Left lung (tissue), 10 donors: ENCODE measurements around the gene PTH1R. TPM values are rescaled to one million over a fixed set of nuclear protein-coding genes. Genes with fewer than 3 reads are reported as not detected.

Source experiments
- ATAC-seq: fragments of 200-7000 bp; cut with Tn5 transposase; one replicate; pipeline ENCODE4 v1.9.1; 2020; ENCODE audit warnings: moderate library complexity
- DNase-seq, 4 donors: peaks; one replicate each; pipeline ENCODE4 v3.0.0-alpha.2; 2013 to 2020
- H3K27ac ChIP-seq, 2 donors: fragments of 200-600 bp; sonication (generic) in 1 of 2; one replicate each; pipeline versions ENCODE4 v1.5.0 to v1.8.0; 2020 to 2021
- H3K27me3 ChIP-seq, 2 donors: fragments of 200-600 bp; sonication (generic) in 1 of 2; one replicate each; pipeline versions ENCODE4 v1.5.0 to v1.8.0; 2020 to 2021
- H3K36me3 ChIP-seq, 2 donors: fragments of 200-600 bp; sonication (generic) in 1 of 2; one replicate each; pipeline versions ENCODE4 v1.5.0 to v1.8.0; 2020 to 2021
- H3K4me1 ChIP-seq, 2 donors: fragments of 200-600 bp; one replicate each; pipeline ENCODE4 v1.8.0; 2021
- H3K4me3 ChIP-seq, 2 donors: fragments of 200-600 bp; sonication (generic) in 1 of 2; one replicate each; pipeline versions ENCODE4 v1.5.0 to v1.8.0; 2020 to 2021; ENCODE audit warnings: mild to moderate bottlenecking in 1 of 2
- H3K9me3 ChIP-seq, 2 donors: fragments of 200-600 bp; sonication (generic) in 1 of 2; one replicate each; pipeline versions ENCODE4 v1.5.0 to v1.8.0; 2020 to 2021
- intact Hi-C, 2 donors: fragments of 100-400 bp; cut with DNase I; formaldehyde crosslinking; loops; one replicate each; pipeline versions ENCODE4 v1.11.2 to v1.14.2; 2022
- polyA plus RNA-seq, 6 donors: library from polyadenylated mRNA; unstranded; fragments of 120-200 nt; gene quantifications; one replicate each; pipeline ENCODE4 v1.2.1, GENCODE V29; 2013; ENCODE audit not compliant: insufficient read length in 6 of 6
- total RNA-seq, 2 donors: library from RNA; stranded (reverse); fragmentation: NEBNext Ultra II Directional; extraction: Animal tissue kit (Norgen Biotek cat#: 25700); gene quantifications; one replicate each; pipeline ENCODE4 v1.2.1, GENCODE V29; 2021
- TF ChIP-seq, protein P1 (sequence below), 2 donors: fragments of 200-600 bp; sonication (generic) in 1 of 2; IDR thresholded peaks; one replicate each; pipeline versions ENCODE4 v1.5.0 to v1.8.0; 2021; ENCODE audit warnings: antibody characterized with exemption in 2 of 2
- donor health status: DM: no; HTN: yes; CAD: no.
- donor health status: DM: no; HTN: no; CAD: no.

The PTH1R gene
- total and polyA plus RNA-seq, 8 donors: 12.0 to 131 (median 73.6) TPM

DNA sequence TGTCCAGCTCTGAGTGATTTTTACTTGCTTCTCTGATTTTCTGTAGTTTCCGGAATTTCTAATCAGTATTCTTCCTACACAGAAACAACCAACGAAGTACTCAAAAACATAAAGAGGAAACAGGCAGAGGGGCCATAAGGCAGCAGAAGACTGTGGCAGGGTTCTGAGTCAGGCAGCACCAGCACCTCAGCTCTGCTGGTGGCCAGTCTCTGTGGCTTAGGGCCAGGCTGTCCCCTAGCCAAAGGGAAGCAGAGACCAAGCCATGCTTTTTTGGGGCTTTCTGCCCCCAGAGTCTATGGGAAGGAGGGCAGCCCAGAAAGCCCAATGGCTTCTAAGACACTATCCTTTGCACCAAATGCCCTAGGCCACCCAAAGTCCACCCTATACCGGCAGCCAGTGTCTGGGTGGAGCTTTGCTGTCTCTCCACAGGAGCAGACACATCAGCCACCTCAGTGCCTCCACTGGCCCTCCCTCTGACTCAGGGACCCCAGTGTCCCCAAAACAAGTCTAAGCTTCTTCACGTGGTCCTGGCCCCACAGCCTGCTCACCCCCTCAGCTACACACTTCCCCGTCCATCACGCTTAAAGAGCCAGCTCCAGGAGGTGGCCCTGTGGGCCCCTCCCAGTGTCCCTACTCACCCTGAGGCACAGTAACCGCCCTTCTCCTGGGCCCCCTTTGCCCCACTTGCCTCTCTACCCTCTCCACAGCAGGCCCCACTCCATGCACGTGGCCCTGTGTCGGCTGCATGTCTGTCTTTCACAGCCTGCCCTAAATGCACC, 52.8 kb downstream of the PTH1R start:
- DNase-seq: peak in 1 of 4 donors; percentile 50
- Histone ChIP-seq H3K4me1 (peaks cover 72 to 99% of the 10 kb centered on the region in 2 donors), H3K27ac (peak overlapping the region; percentile 79 to 92), H3K9me3 (no peaks in the 10 kb centered on the region), H3K27me3 (no peaks in the 10 kb centered on the region), H3K36me3 (peaks cover 0 to 10% of the 10 kb centered on the region in 2 donors), H3K4me3 (no peak overlapping the region)
- intact Hi-C loops: no loop called here
- TF ChIP-seq, protein P1, sequence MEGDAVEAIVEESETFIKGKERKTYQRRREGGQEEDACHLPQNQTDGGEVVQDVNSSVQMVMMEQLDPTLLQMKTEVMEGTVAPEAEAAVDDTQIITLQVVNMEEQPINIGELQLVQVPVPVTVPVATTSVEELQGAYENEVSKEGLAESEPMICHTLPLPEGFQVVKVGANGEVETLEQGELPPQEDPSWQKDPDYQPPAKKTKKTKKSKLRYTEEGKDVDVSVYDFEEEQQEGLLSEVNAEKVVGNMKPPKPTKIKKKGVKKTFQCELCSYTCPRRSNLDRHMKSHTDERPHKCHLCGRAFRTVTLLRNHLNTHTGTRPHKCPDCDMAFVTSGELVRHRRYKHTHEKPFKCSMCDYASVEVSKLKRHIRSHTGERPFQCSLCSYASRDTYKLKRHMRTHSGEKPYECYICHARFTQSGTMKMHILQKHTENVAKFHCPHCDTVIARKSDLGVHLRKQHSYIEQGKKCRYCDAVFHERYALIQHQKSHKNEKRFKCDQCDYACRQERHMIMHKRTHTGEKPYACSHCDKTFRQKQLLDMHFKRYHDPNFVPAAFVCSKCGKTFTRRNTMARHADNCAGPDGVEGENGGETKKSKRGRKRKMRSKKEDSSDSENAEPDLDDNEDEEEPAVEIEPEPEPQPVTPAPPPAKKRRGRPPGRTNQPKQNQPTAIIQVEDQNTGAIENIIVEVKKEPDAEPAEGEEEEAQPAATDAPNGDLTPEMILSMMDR (IDR thresholded peaks at IDR 0.05): no peak
- peak; percentile 5 for ATAC-seq

DNA sequence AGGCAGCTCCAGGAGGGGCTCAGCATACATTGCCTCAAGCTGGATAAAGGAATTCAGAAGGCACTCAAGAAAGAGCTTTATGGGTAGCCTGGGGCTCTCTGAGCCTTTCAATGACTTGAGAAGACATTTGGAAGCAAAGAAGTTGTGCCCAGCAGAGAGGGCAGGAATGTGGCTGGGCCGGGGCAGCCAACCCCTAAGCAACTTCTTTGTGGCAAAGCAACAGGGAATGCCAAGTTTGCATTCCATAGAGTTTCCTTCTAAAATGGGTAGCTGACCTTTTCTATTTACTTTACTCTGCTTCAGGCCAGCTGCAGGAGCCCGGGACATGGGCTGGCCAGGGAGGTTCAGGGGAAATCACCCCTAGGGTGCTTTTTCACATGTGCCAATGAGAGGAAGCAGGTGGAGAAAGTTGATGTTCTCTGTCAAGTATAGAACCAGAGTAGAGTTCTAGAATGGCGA, 53.5 kb downstream of the PTH1R start:
- Histone ChIP-seq H3K36me3 (peaks cover 0 to 4% of the 10 kb centered on the region in 2 donors), H3K9me3 (no peaks in the 10 kb centered on the region), H3K4me1 (peaks cover 78 to 99% of the 10 kb centered on the region in 2 donors), H3K4me3 (no peak overlapping the region), H3K27ac (peak overlapping the region; percentile 79 to 92), H3K27me3 (no peaks in the 10 kb centered on the region)
- ATAC-seq: peak; percentile 34
- intact Hi-C loops: no loop called here
- DNase-seq: peak in 2 of 4 donors; percentile 70 to 80
- TF ChIP-seq, protein P1 (IDR thresholded peaks at IDR 0.05): no peak

DNA sequence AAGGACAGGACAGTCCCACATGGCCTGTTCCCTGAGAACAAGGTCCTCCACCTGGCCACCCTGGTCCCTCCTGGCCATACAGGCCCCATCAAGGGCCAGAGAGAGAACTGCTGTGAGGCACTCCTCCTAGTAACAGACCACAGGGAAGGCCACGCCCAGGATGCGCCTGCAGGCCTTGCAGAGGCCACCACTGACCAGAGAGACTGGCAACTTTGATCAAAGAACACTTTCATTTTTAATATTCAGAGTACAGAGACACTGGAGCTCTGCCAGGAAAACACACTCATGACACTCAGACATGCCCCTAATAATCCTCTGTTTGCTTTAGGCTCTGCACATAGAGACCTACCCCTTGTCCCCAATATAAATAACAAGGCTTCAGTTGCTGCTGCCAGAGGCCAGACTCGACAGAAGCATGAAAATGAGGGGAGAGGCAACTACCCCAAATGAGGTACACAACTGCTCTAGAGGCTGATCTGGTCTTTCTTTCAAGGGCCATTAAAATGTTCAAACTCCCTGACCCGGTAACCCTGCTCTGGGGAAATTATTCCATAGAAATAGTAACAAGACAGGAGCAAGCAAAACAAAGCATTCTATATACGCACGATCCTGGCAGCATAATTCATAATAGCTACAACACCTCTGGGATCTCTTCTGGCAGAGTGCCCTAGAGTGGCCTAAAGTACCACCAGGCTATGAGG, 54.3 kb downstream of the PTH1R start:
- no peaks in the 10 kb centered on the region for H3K27me3 ChIP-seq
- no peaks in the 10 kb centered on the region for H3K9me3 ChIP-seq
- intact Hi-C loops: no loop called here
- peak; percentile 15 for ATAC-seq
- peak in 2 of 4 donors; percentile 82 to 95 for DNase-seq
- peaks cover 79 to 99% of the 10 kb centered on the region in 2 donors for H3K4me1 ChIP-seq
- H3K27ac ChIP-seq: peak overlapping the region; percentile 79 to 92
- TF ChIP-seq, protein P1 (IDR thresholded peaks at IDR 0.05): no peak
- peaks cover 0 to 7% of the 10 kb centered on the region in 2 donors for H3K36me3 ChIP-seq
- H3K4me3 ChIP-seq: no peak overlapping the region

DNA sequence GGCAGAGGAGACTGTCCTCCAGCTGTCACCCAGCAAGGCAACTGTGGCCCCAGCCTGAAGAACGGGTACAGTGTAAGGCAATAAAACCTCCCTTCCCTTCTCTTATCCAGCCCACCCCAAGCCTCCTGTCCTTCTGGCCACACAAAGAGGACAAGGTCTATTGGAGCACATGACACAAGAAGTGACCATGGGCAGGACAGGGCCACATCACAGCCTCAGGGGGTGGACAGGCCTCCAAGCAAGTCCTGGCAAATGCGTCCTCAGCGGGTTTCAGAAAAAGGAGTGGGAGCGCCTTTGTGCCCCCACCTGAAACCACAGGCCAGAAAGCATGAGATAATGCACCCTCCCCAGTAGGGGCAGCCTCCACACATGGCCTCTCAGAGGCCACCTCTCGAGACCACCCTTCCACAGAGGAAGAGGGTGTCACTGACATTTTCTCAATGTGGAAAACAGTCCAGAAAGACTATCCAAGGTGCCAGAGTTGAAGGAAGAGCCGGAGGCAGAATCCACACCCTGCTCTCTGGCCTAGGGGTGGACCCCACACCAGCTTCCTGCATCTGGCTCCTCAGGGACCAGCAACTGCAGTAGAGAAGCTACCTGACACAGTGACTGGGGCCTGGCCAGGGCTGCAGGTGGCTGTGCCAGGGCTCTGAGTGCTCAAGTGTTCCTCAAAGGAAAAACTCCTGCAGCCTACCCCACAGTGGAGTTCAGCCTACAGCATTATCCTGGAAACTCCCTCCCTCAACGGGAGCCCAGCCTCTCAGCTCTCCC, 55.1 kb downstream of the PTH1R start:
- peak overlapping the region; percentile 79 to 92 for H3K27ac ChIP-seq
- peaks cover 72 to 99% of the 10 kb centered on the region in 2 donors for H3K4me1 ChIP-seq
- TF ChIP-seq, protein P1 (IDR thresholded peaks at IDR 0.05): no peak
- DNase-seq (peak in 1 of 4 donors; percentile 47), ATAC-seq (peak; percentile 9)
- intact Hi-C loops: no loop called here
- H3K27me3 ChIP-seq: no peaks in the 10 kb centered on the region
- peaks cover 0 to 16% of the 10 kb centered on the region in 2 donors for H3K36me3 ChIP-seq
- H3K9me3 ChIP-seq: no peaks in the 10 kb centered on the region
- H3K4me3 ChIP-seq: no peak overlapping the region
